Measurements from ENCODE around the gene CCDC200. TPM values are rescaled to one million over a fixed set of nuclear protein-coding genes. Genes with fewer than 3 reads are reported as not detected.

Gene CCDC200
- total RNA-seq, 2 experiments from 2014 or later: not detected

DNA sequence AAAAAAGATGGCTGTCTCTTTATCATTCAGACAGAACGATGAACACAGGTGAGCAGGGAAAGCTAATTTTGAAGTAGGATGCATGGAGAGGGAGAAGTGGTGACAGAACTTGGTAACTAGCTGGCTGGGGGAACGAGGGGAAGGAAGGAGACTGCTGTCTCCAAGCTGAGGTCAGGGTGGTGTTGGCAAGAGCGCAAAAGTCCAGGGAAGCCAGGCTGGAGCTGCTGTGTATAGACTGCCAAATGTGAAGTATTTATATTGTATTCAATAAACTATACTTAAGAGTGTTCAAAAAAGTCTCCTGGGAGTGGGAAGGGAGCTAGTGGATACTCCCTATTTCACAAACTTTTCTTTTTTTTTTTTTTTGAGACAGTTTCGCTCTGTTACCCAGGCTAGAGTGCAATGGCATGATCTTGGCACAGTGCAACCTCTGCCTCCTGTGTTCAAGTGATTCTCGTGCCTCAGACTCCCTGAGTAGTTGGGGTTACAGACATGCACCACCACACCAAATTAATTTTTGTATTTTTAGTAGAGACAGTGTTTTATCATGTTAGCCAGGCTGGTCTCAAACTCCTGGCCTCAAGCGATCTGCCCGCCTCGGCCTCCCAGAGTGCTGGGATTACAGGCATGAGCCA, 8.6 kb downstream of the CCDC200 start:
- ChIA-PET POLR2A (interaction anchor here (0.6 kb wide), 1 partner anchor 614 kb away, joined by 9 read pairs; no protein-coding TSS in a partner anchor), CTCF (ENCODE audit: unreplicated experiment) (no interaction called here)
- no peaks in the 10 kb centered on the region for H3K9me2 ChIP-seq (ENCODE audit: insufficient read depth, low read length)
- H3K4me3 ChIP-seq (ENCODE audit: low read depth, low read length, poor library complexity, severe bottlenecking): no peak overlapping the region
- H3K79me2 ChIP-seq (ENCODE audit: insufficient read depth, low read depth, low read length): no peaks in the 10 kb centered on the region
- TF ChIP-seq EZH2phosphoT487 (IDR thresholded peaks at IDR 0.05; ENCODE audit: borderline replicate concordance, low read depth, low read length): no peak
- TF ChIP-seq, protein P1, sequence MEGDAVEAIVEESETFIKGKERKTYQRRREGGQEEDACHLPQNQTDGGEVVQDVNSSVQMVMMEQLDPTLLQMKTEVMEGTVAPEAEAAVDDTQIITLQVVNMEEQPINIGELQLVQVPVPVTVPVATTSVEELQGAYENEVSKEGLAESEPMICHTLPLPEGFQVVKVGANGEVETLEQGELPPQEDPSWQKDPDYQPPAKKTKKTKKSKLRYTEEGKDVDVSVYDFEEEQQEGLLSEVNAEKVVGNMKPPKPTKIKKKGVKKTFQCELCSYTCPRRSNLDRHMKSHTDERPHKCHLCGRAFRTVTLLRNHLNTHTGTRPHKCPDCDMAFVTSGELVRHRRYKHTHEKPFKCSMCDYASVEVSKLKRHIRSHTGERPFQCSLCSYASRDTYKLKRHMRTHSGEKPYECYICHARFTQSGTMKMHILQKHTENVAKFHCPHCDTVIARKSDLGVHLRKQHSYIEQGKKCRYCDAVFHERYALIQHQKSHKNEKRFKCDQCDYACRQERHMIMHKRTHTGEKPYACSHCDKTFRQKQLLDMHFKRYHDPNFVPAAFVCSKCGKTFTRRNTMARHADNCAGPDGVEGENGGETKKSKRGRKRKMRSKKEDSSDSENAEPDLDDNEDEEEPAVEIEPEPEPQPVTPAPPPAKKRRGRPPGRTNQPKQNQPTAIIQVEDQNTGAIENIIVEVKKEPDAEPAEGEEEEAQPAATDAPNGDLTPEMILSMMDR (conservative IDR thresholded peaks at IDR 0.05; ENCODE audit: low read length): no peak
- H3K36me3 ChIP-seq (ENCODE audit: insufficient read depth, low read length): peaks cover 4% of the 10 kb centered on the region; the same call in 1 of the 2 replicates
- no peaks in the 10 kb centered on the region for H4K20me1 ChIP-seq (ENCODE audit: insufficient read depth, low read length)
- no peak overlapping the region for H3K27ac ChIP-seq (ENCODE audit: low read depth, low read length, poor library complexity, severe bottlenecking)
- no TSS peak for BruUV-seq (replicated peaks)
- DNase-seq (ENCODE audit: low spot score): no peak
- no peak overlapping the region for H2AFZ ChIP-seq (ENCODE audit: low read length)
- no peaks in the 10 kb centered on the region for H3K4me1 ChIP-seq (ENCODE audit: insufficient read depth, low read length, poor library complexity, severe bottlenecking)
- H3K4me2 ChIP-seq (ENCODE audit: low read length): no peak overlapping the region
- intact Hi-C loops (cut with micrococcal nuclease; ENCODE audit: unreplicated experiment): no loop called here
- H3K9me3 ChIP-seq (ENCODE audit: low read length): no peaks in the 10 kb centered on the region

DNA sequence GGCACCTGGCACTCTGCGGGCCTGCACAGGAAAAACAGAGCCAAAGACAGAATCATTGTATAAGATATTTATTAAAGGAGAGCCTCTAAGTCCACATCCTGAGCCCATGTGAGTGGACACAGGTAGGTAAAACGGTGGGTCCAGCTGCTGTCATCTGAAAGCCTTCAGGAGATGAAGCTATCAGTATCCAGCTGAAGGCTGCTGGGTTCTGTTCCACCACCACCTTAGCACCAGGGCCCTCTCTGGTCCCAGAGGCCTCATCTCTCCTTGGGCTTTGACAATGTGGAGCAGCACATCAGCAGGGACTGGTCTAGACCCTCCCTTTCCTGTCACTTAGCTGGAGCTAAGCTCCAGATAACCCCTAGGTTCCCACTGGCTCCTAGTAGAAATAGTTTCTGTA, 9.4 kb downstream of the CCDC200 start:
- Histone ChIP-seq H3K4me3 (ENCODE audit: low read depth, low read length, poor library complexity, severe bottlenecking) (no peak overlapping the region), H2AFZ (ENCODE audit: low read length) (no peak overlapping the region), H3K4me2 (ENCODE audit: low read length) (no peak overlapping the region), H3K9me3 (ENCODE audit: low read length) (no peaks in the 10 kb centered on the region), H3K27ac (ENCODE audit: low read depth, low read length, poor library complexity, severe bottlenecking) (no peak overlapping the region), H3K4me1 (ENCODE audit: insufficient read depth, low read length, poor library complexity, severe bottlenecking) (no peaks in the 10 kb centered on the region), H3K36me3 (ENCODE audit: insufficient read depth, low read length) (peaks cover 4% of the 10 kb centered on the region; the same call in 1 of the 2 replicates), H3K79me2 (ENCODE audit: insufficient read depth, low read depth, low read length) (no peaks in the 10 kb centered on the region), H4K20me1 (ENCODE audit: insufficient read depth, low read length) (no peaks in the 10 kb centered on the region), H3K9me2 (ENCODE audit: insufficient read depth, low read length) (no peaks in the 10 kb centered on the region)
- ChIA-PET POLR2A (interaction anchor here (0.6 kb wide), 1 partner anchor 101 kb away, joined by 4 read pairs; no protein-coding TSS in a partner anchor), CTCF (ENCODE audit: unreplicated experiment) (no interaction called here)
- intact Hi-C loops (cut with micrococcal nuclease; ENCODE audit: unreplicated experiment): no loop called here
- TF ChIP-seq, protein P1 (conservative IDR thresholded peaks at IDR 0.05; ENCODE audit: low read length): no peak
- TF ChIP-seq EZH2phosphoT487 (IDR thresholded peaks at IDR 0.05; ENCODE audit: borderline replicate concordance, low read depth, low read length): no peak
- no TSS peak for BruUV-seq (replicated peaks)
- no peak for DNase-seq (ENCODE audit: low spot score)

DNA sequence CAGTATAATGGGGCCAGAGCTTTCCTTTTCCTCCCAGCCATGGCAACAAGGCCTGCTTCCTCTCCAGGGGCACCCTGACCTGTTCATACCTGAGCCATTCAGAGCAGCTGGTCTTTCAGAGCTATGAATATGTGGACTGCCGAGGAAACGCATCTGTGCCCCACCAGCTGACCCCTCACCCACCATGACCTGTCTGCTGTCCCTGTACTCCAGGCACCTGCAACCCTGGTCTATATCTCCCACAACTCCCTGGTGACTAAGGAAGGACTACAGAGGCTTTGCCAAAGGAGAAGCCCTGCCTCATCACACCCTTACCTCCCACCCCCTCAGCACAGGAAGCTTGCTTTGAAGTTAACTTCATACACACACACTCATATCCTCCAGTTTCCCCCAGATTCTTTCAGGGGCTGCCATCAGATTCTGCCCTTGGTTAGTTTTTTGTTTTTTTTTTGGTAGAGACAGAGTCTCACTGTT, 10.8 kb downstream of the CCDC200 start:
- H3K4me1 ChIP-seq (ENCODE audit: insufficient read depth, low read length, poor library complexity, severe bottlenecking): peaks cover 13% of the 10 kb centered on the region
- H4K20me1 ChIP-seq (ENCODE audit: insufficient read depth, low read length): no peaks in the 10 kb centered on the region
- CTCF ChIA-PET (ENCODE audit: unreplicated experiment): no interaction called here
- H3K36me3 ChIP-seq (ENCODE audit: insufficient read depth, low read length): peaks cover 4% of the 10 kb centered on the region; the same call in 1 of the 2 replicates
- H3K4me2 ChIP-seq (ENCODE audit: low read length): no peak overlapping the region
- no peaks in the 10 kb centered on the region for H3K9me3 ChIP-seq (ENCODE audit: low read length)
- TF ChIP-seq, protein P1 (conservative IDR thresholded peaks at IDR 0.05; ENCODE audit: low read length): no peak
- TF ChIP-seq EZH2phosphoT487 (IDR thresholded peaks at IDR 0.05; ENCODE audit: borderline replicate concordance, low read depth, low read length): no peak
- DNase-seq (ENCODE audit: low spot score): no peak
- no peak overlapping the region for H3K27ac ChIP-seq (ENCODE audit: low read depth, low read length, poor library complexity, severe bottlenecking)
- no peaks in the 10 kb centered on the region for H3K9me2 ChIP-seq (ENCODE audit: insufficient read depth, low read length)
- POLR2A ChIA-PET: interaction anchor here (0.9 kb wide), 1 partner anchor 15 kb away, joined by 6 read pairs; no protein-coding TSS in a partner anchor
- H2AFZ ChIP-seq (ENCODE audit: low read length): no peak overlapping the region
- no peak overlapping the region for H3K4me3 ChIP-seq (ENCODE audit: low read depth, low read length, poor library complexity, severe bottlenecking)
- no peaks in the 10 kb centered on the region for H3K79me2 ChIP-seq (ENCODE audit: insufficient read depth, low read depth, low read length)
- intact Hi-C loops (cut with micrococcal nuclease; ENCODE audit: unreplicated experiment): no loop called here
- no TSS peak for BruUV-seq (replicated peaks)

Data from OCI-LY7 (cell line).